Activated T-helper 1 cell treated with anti-CD3 and anti-CD28 coated beads, Interleukin-12 subunit alpha, Interleukin-12 subunit beta, Interleukin-2, Interleukin-4 antibody, amounts not matched to agents 30 ng/mL and 10 ng/mL and 1 ng/mL, durations not matched to agents 14 hours and 24 hours and 36 hours (primary cell): ENCODE data around the gene ADCY3. TPM values are rescaled to one million over a fixed set of nuclear protein-coding genes. Genes with fewer than 3 reads are reported as not detected.

Experiments
- DNase-seq: peaks from one replicate; pipeline ENCODE4 v3.0.0; 2021; ENCODE audit warnings: low spot score
- H3K27ac Mint-ChIP-seq: one replicate; pipeline ENCODE4 v1.8.0; 2021; ENCODE audit warnings: mild to moderate bottlenecking, mixed read lengths
- H3K27me3 Mint-ChIP-seq: one replicate; pipeline ENCODE4 v1.8.0; 2022; ENCODE audit warnings: mild to moderate bottlenecking, moderate library complexity, mixed read lengths; ENCODE audit not compliant: insufficient read depth
- H3K36me3 Mint-ChIP-seq: one replicate; pipeline ENCODE4 v1.8.0; 2021; ENCODE audit warnings: low read depth, mixed read lengths
- H3K4me1 Mint-ChIP-seq: one replicate; pipeline ENCODE4 v1.8.0; 2021; ENCODE audit warnings: low read depth, mixed read lengths
- H3K4me3 Mint-ChIP-seq: one replicate; pipeline ENCODE4 v1.8.0; 2021; ENCODE audit warnings: mild to moderate bottlenecking, moderate library complexity, mixed read lengths
- H3K9me3 Mint-ChIP-seq: one replicate; pipeline ENCODE4 v1.8.0; 2021; ENCODE audit warnings: mixed read lengths
- intact Hi-C: fragments of 100-400 bp; cut with micrococcal nuclease; formaldehyde crosslinking; loops from one replicate; pipeline ENCODE4 v1.15.1; 2024
- total RNA-seq: library from RNA; stranded (reverse); gene quantifications from 2 replicates; pipeline ENCODE4 v1.2.3, GENCODE V29; 2022

Gene ADCY3
- total RNA-seq, 1 donor from 2014 or later, result 108 TPM

DNA sequence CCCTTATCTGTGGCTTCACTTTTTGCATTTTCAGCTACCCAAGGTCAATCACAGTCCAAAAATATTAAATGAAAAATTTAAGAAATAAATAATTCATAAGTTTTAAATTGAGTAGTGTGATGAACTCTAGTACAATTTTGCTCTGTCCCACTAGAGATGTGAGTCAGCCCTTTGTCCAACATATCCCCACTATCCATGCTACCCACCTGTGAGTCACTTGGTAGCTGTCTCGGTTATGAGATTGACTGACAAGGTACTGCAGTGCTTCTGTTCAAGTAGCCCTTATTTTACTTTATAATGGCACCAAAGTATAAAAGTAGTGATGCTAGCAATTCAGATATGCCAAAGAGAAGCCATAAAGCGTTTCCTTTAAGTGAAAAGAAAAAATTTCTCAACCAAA is 28.8 kb downstream of the ADCY3 start:
- H3K9me3 Mint-ChIP-seq, result peaks cover 26% of the 10 kb centered on the region
- H3K4me1 Mint-ChIP-seq, result no peaks in the 10 kb centered on the region
- no peak overlapping the region for H3K4me3 Mint-ChIP-seq
- intact Hi-C loops, result no loop called here
- H3K27me3 Mint-ChIP-seq, result no peaks in the 10 kb centered on the region
- peaks cover 20% of the 10 kb centered on the region for H3K36me3 Mint-ChIP-seq
- no peak overlapping the region for H3K27ac Mint-ChIP-seq
- DNase-seq, result no peak

DNA sequence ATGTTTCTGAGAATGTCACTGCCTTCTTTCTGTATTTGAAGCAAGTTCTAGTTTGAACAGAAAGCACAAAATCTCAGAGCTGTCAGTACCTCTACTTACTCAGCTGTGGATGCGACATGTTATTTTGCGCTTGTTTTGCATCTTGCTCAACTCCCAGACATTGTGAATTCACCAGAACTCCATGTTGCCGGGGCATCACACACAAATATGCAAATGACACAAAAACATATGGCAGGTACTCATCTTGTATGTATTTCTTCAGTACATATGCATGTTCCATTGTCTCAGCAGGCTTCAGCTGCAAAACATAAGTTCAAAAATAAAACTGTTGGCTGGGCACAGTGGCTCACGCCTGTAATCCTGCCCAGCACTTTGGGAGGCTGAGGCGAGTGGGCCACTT is 30.8 kb downstream of the ADCY3 start:
- Mint-ChIP-seq H3K4me3 (no peak overlapping the region), H3K9me3 (peaks cover 8% of the 10 kb centered on the region), H3K4me1 (no peaks in the 10 kb centered on the region), H3K27me3 (no peaks in the 10 kb centered on the region), H3K36me3 (peaks cover 14% of the 10 kb centered on the region), H3K27ac (no peak overlapping the region)
- DNase-seq, result no peak
- intact Hi-C loops, result no loop called here

DNA sequence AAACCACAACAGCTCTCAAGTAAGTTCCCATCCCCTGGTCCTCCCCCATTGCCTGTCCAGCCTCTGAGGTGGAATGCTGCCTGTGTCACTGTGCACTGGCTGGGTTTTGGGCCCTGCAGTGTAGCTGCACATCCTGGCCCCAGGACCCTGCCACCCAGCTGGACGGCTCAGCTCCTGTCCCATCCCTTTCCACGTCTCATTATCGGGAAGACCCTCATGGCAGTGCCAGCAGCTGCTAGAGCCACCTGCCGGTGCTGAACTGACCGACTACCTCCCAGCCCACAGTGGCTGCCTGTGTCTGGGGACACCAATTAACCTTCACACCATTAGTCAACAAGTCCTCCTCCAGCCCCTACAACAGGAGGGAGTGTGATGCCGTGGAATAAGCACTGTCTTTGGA is 31.9 kb downstream of the ADCY3 start:
- Mint-ChIP-seq H3K27me3 (no peaks in the 10 kb centered on the region), H3K36me3 (peaks cover 10% of the 10 kb centered on the region), H3K9me3 (peaks cover 4% of the 10 kb centered on the region), H3K27ac (no peak overlapping the region), H3K4me1 (peaks cover 8% of the 10 kb centered on the region), H3K4me3 (no peak overlapping the region)
- DNase-seq, result no peak
- intact Hi-C loops, result no loop called here

DNA sequence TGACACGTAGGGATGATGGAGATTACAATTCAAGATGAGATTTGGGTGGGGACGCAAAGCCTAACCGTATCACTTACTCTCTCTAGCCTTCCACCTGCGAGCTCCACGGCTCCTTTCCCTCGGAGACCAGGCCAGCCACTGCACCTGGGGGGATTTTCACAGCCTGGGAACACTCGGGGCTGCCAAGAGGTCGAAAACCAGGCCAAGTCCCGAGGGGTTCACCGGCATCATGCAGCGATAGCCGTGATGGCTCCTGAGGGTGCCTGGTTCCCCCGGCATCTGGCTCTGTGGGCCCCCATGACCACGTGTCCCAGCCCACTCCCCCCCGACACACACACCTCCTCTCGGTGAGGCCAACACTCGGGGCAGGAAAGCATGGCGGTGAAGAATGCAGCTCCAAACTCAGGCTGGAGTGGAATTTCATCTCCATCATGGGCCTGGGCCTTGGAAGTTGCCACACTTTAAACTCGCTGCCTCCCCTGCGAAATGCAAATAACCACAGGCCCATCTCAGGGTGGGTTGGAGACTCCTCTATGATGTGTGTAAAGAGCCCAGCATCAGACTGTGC is 32.6 kb downstream of the ADCY3 start:
- no peak for DNase-seq
- H3K36me3 Mint-ChIP-seq, result peaks cover 10% of the 10 kb centered on the region
- H3K4me1 Mint-ChIP-seq, result peaks cover 9% of the 10 kb centered on the region
- intact Hi-C loops, result no loop called here
- H3K4me3 Mint-ChIP-seq, result no peak overlapping the region
- H3K27me3 Mint-ChIP-seq, result no peaks in the 10 kb centered on the region
- no peak overlapping the region for H3K27ac Mint-ChIP-seq
- peaks cover 4% of the 10 kb centered on the region for H3K9me3 Mint-ChIP-seq

DNA sequence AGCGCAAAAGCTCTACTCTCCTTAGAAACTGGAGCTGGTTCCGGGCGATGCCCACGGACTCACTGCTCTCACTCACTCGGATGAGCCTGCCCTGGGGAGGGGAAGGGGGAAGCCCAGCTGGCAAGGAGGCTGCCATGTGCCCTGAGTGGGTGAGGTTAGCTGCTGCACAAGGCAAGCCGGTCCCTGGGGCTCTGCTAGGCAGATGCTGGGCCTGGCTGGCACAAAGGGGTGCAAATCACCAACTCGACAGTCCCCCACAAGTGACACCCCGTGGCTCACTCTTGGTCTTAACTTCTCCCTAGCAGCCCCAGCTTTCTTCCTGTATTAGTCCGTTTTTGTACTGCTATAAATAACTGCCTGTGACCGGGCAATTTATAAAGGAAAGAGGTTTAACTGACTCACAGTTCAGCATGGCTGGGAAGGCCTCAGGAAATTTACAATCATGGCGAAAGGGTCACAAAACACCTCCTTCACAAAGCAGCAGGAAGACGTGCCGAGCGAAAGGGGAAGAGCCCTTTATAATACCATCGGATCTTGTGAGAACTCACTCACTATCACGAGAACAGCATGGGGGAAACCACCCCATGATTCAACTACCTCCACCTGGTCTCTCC is 33.2 kb downstream of the ADCY3 start:
- H3K4me1 Mint-ChIP-seq, result peaks cover 15% of the 10 kb centered on the region
- H3K36me3 Mint-ChIP-seq, result peaks cover 10% of the 10 kb centered on the region
- peaks cover 4% of the 10 kb centered on the region for H3K9me3 Mint-ChIP-seq
- no peak for DNase-seq
- no peaks in the 10 kb centered on the region for H3K27me3 Mint-ChIP-seq
- H3K27ac Mint-ChIP-seq, result no peak overlapping the region
- intact Hi-C loops, result no loop called here
- no peak overlapping the region for H3K4me3 Mint-ChIP-seq

DNA sequence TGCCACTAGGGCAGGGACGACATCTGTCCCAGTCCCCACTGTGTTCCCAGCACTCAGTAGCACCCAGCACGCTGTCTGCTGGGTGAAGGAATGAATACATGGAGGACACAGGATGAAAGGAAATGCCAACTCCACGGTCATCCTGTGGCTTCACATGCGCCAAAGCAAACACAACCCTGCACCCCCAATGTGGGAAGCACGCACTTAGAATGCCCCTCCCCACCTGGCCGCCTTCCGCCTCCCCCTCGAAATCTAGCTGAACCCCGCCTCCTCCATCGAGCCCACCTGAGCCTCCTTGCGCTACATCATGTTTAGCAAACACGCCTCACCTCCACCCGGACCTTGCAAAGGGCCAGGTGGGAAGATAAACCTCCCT is 33.9 kb downstream of the ADCY3 start:
- Mint-ChIP-seq H3K27me3 (no peaks in the 10 kb centered on the region), H3K4me3 (no peak overlapping the region), H3K9me3 (no peaks in the 10 kb centered on the region), H3K36me3 (peaks cover 10% of the 10 kb centered on the region), H3K27ac (no peak overlapping the region), H3K4me1 (peaks cover 19% of the 10 kb centered on the region)
- intact Hi-C loops, result no loop called here
- DNase-seq, result no peak

DNA sequence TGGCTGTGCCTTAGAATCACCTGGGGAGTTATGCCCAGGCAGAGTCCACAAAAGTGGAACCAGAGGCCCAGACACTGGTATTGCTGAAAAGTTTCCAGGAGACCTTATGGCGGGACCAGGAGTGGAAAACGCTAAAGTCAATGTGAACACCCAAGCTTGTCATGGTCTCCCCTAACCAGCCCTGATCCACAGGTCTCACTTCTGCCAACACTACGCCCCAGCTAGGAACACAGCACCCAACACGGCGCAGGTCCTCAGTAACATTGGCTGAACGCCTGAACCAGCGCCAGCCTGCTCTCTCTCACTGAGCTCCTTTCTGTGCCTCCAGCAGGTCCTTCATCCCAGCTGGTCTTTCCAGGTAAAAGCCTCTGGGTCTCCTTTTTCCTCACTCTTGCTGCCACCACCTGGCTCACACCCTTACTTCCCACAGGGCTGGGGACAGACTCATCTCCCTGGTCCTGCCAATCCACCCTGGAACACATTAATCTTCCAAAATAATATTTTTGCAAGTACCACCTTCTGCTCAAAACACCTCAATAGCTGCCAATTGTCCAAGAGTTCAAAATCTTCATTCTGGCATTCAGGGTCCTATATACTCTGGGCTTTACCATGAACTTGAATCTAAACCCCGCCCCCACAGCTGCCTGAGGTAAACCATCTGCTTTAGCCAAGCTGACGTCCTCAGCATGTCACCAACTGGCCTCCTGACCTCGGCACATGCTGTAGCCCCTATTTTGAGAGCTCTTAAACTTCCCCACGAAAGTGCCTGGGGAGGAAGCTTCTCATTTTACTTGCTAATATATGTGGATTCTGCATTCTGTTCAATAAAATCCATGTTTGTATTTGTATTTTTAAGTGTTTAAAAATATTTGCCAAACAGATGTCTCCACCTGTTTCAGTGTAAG is 34.6 kb downstream of the ADCY3 start:
- H3K27ac Mint-ChIP-seq, result no peak overlapping the region
- H3K9me3 Mint-ChIP-seq, result no peaks in the 10 kb centered on the region
- peaks cover 10% of the 10 kb centered on the region for H3K36me3 Mint-ChIP-seq
- peaks cover 19% of the 10 kb centered on the region for H3K4me1 Mint-ChIP-seq
- no peak overlapping the region for H3K4me3 Mint-ChIP-seq
- DNase-seq, result no peak
- intact Hi-C loops, result no loop called here
- H3K27me3 Mint-ChIP-seq, result no peaks in the 10 kb centered on the region

DNA sequence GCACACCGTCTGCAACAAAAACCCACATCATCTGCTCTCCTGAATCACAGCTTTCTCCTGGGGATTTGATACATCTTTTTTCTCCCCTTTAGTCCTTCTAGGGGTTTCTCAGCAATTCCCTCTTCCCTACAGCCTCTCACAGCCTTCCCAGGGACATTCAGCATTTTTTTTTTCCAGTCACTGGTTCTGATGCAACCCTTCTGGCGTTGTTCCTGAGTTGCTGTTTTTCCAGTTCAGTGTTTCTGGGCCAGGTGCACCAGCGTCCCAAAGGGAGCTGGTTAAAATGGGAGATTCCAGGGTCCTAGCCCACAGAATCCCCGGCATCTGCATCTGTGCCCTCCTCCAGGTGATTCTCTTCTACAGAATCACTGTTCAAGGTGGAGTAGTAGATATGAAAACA is 36.1 kb downstream of the ADCY3 start:
- Mint-ChIP-seq H3K9me3 (no peaks in the 10 kb centered on the region), H3K4me3 (no peak overlapping the region)
- intact Hi-C loops, result no loop called here

DNA sequence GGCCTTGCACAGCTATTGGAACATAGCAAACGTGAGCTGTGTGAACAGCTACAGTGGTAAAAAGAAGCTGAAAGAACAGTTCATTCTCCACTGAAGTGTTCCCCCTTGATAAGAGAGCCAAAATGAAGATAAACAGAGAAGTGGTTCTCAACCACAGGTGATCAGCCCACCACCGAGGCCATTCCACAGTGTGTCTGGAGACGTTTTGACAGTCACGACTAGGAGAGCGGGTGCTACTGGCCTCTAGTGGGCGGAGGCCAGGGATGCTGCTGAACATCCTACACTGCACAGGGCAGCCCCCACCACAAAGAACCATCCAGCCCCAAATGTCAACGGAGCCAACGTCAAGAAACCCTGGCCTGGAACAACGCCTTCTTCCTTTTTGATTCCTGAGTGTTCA is 38.4 kb downstream of the ADCY3 start:
- Mint-ChIP-seq H3K36me3 (peaks cover 3% of the 10 kb centered on the region), H3K4me3 (no peak overlapping the region), H3K27ac (no peak overlapping the region), H3K27me3 (no peaks in the 10 kb centered on the region), H3K4me1 (peaks cover 19% of the 10 kb centered on the region), H3K9me3 (no peaks in the 10 kb centered on the region)
- no peak for DNase-seq
- intact Hi-C loops, result no loop called here

More for the DNA sequence above, 36.1 kb downstream of the ADCY3 start:
- Mint-ChIP-seq H3K27ac (no peak overlapping the region), H3K4me1 (peaks cover 19% of the 10 kb centered on the region), H3K36me3 (peaks cover 10% of the 10 kb centered on the region), H3K27me3 (no peaks in the 10 kb centered on the region)
- DNase-seq, result no peak

DNA sequence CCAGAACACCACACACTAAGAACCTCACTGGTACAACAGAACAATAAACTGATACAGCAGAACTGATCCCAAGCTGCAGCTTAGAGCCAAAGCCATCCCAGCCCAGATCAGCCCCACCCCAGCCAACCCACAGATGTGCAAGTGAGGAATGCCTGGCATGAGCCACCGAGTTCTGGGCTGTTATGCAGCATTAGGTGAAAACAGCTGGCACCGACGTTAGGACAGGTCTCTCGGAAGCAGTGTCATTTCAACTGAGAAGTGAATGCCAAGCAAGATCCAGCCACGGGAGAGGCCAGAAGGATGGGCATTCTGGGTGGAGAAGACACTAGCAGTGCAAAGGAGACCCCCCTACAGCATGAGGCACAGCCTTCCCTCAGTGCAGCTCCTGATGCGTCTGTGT is 38.9 kb downstream of the ADCY3 start:
- H3K27ac Mint-ChIP-seq, result no peak overlapping the region
- H3K27me3 Mint-ChIP-seq, result no peaks in the 10 kb centered on the region
- H3K4me3 Mint-ChIP-seq, result no peak overlapping the region
- intact Hi-C loops, result no loop called here
- no peaks in the 10 kb centered on the region for H3K9me3 Mint-ChIP-seq
- peaks cover 19% of the 10 kb centered on the region for H3K4me1 Mint-ChIP-seq
- peaks cover 3% of the 10 kb centered on the region for H3K36me3 Mint-ChIP-seq
- DNase-seq, result no peak

DNA sequence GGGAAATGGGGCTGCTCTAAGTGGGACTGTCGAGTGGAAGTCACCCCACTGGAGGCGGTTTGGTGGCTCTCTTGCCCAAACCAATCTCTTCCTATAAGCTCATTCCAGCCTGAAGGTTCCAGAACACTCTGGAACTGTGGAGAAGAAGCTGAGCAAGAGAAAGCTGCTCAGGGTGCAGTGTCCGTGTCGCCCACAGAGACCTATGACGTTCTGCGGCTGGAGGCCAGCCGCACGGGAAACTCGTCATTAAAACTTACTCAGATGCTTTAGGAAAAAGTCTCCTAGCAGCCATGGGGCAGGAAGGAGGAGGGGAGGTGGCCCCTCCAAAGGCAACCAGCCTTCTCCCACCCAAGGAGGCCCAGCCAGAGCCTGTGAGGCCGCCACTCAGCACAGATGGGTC is 41.7 kb downstream of the ADCY3 start:
- no peak overlapping the region for H3K27ac Mint-ChIP-seq
- intact Hi-C loops, result no loop called here
- peaks cover 11% of the 10 kb centered on the region for H3K4me1 Mint-ChIP-seq
- DNase-seq, result no peak
- H3K4me3 Mint-ChIP-seq, result no peak overlapping the region
- H3K9me3 Mint-ChIP-seq, result no peaks in the 10 kb centered on the region
- no peaks in the 10 kb centered on the region for H3K36me3 Mint-ChIP-seq
- H3K27me3 Mint-ChIP-seq, result no peaks in the 10 kb centered on the region

DNA sequence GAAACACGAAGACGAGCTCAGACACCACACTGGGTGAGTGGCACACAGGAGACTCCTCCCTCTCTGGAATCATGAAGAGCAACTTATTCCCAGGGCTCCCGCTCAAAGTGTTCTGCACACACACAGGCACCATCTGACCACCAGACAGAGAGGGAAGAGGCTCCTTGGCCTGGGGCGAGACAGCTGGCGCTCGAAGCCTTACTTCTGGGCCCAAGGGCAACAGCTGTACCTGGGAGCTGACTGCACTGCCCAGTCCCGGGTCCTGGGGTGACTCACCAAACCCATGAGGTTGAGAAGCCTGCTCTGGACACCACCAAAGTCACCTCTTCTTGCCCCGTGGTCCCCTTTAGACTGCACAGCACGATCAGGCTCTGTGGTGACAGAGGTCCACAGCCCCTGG is 42.4 kb downstream of the ADCY3 start:
- intact Hi-C loops, result no loop called here
- Mint-ChIP-seq H3K27me3 (no peaks in the 10 kb centered on the region), H3K4me1 (peaks cover 11% of the 10 kb centered on the region), H3K9me3 (no peaks in the 10 kb centered on the region), H3K36me3 (no peaks in the 10 kb centered on the region), H3K27ac (no peak overlapping the region), H3K4me3 (no peak overlapping the region)
- no peak for DNase-seq

DNA sequence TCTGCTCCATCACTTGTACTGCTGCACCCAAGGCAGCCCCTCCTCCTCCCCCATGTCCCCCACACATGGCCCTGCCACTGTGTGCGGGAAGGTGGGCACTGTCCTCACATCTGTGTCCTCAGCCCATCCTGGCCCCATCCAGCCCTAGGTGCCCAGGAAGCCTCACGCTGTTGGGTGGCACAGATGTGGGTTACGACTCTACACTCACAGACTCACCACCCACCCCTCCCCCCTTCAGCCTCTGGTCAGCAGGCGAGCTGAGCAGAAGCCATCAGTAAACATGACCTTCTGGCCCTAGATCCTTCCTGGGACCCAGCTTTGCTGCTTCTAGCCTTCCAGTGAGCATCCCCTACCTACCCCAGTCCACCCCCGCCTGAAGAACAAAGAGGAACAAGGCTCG is 43.0 kb downstream of the ADCY3 start:
- no peak for DNase-seq
- no peak overlapping the region for H3K4me3 Mint-ChIP-seq
- intact Hi-C loops, result no loop called here
- no peaks in the 10 kb centered on the region for H3K36me3 Mint-ChIP-seq
- peaks cover 6% of the 10 kb centered on the region for H3K4me1 Mint-ChIP-seq
- no peaks in the 10 kb centered on the region for H3K9me3 Mint-ChIP-seq
- no peaks in the 10 kb centered on the region for H3K27me3 Mint-ChIP-seq
- H3K27ac Mint-ChIP-seq, result no peak overlapping the region
